PC-9 (cell line): Measurements from ENCODE around the gene POLD4. TPM values are rescaled to one million over a fixed set of nuclear protein-coding genes. Genes with fewer than 3 reads are reported as not detected.
A peak's percentile ranks its signal among the peaks of the same experiment; 100 is the strongest.

Source experiments
- BruUV-seq: library from RNA; stranded (reverse); fragments of 400-500 nt; replicated peaks from 2 replicates; lab custom pipeline; 2021; lab: Mats Ljungman, UMichigan
- CTCF ChIA-PET: fragments of 300-600 bp; sonication (Branson Sonifier 250); formaldehyde crosslinking; loops from one replicate; lab custom pipeline; 2022; ENCODE audit warnings: antibody characterized with exemption; lab: Charles Lee
- POLR2A ChIA-PET: fragments of 300-600 bp; sonication (Branson Sonifier 250); formaldehyde crosslinking; loops from one replicate; lab custom pipeline; 2022; ENCODE audit warnings: antibody characterized with exemption; ENCODE audit not compliant: unreplicated experiment; lab: Charles Lee
- DNase-seq, 2 experiments: peaks; one replicate each; pipeline versions ENCODE4 v3.0.0 to v3.0.0-alpha.2; 2015 to 2022; ENCODE audit warnings: mixed read lengths in 1 of 2
- H2AFZ ChIP-seq: fragments of 200-600 bp; sonication (generic); 2 replicates; pipeline ENCODE4 v1.8.1; 2017; ENCODE audit warnings: antibody characterized with exemption
- H3F3A ChIP-seq: fragments of 200-600 bp; sonication (generic); 2 replicates; pipeline ENCODE4 v1.8.1; 2017; ENCODE audit warnings: antibody characterized with exemption, mild to moderate bottlenecking, low read depth; ENCODE audit not compliant: insufficient read depth
- H3K27ac ChIP-seq: fragments of 200-600 bp; sonication (generic); 2 replicates; pipeline ENCODE4 v1.6.1; 2016; ENCODE audit warnings: mixed run types
- H3K27me3 ChIP-seq: fragments of 200-600 bp; sonication (generic); 2 replicates; pipeline ENCODE4 v1.6.1; 2016; ENCODE audit warnings: low read depth, mixed run types; ENCODE audit not compliant: insufficient read depth
- H3K36me3 ChIP-seq: fragments of 200-600 bp; sonication (generic); 2 replicates; pipeline ENCODE4 v1.6.1; 2016; ENCODE audit warnings: low read depth, mixed run types
- H3K4me1 ChIP-seq: fragments of 200-600 bp; sonication (generic); replicated peaks from 2 replicates; pipeline ENCODE4 v1.6.1; 2016; ENCODE audit warnings: mixed run types; ENCODE audit not compliant: insufficient read depth
- H3K4me2 ChIP-seq: fragments of 200-600 bp; sonication (generic); 2 replicates; pipeline ENCODE4 v1.6.1; 2017; ENCODE audit warnings: mixed run types
- H3K4me3 ChIP-seq: fragments of 200-600 bp; sonication (generic); 2 replicates; pipeline ENCODE4 v1.6.1; 2016; ENCODE audit warnings: mixed run types
- H3K79me2 ChIP-seq: fragments of 200-600 bp; sonication (generic); 2 replicates; pipeline ENCODE4 v1.6.1; 2017; ENCODE audit warnings: low read depth, mixed run types
- H3K9me2 ChIP-seq: fragments of 200-600 bp; sonication (generic); 2 replicates; pipeline ENCODE4 v1.8.1; 2017; ENCODE audit warnings: mild to moderate bottlenecking; ENCODE audit not compliant: insufficient read depth
- H3K9me3 ChIP-seq: fragments of 200-600 bp; sonication (generic); 2 replicates; pipeline ENCODE4 v1.8.1; 2016; ENCODE audit warnings: low read depth; ENCODE audit not compliant: insufficient read depth
- H4K20me1 ChIP-seq: fragments of 200-600 bp; sonication (generic); 2 replicates; pipeline ENCODE4 v1.8.1; 2017; ENCODE audit not compliant: insufficient read depth
- CTCF ChIP-seq: fragments of 200-600 bp; sonication (generic); conservative IDR thresholded peaks from 2 replicates; pipeline ENCODE4 v1.6.1; 2017; ENCODE audit warnings: mixed run types, antibody characterized with exemption, mild to moderate bottlenecking, moderate library complexity
- EZH2 ChIP-seq: fragments of 200-600 bp; sonication (generic); IDR thresholded peaks from 2 replicates; pipeline ENCODE4 v1.8.0; 2017; ENCODE audit warnings: antibody characterized with exemption, low read depth
- intact Hi-C: fragments of 100-400 bp; cut with micrococcal nuclease; formaldehyde crosslinking; loops from one replicate; pipeline ENCODE4 v1.10.0; 2022; ENCODE audit not compliant: unreplicated experiment
- total RNA-seq: library from RNA; stranded (reverse); gene quantifications from 2 replicates; pipeline ENCODE4 v1.2.3, GENCODE V29; 2021

POLD4 gene
- total RNA-seq, 1 experiment from 2014 or later, result 67.1 TPM

- H3K4me1 ChIP-seq, result peaks cover 61% of the 10 kb centered on the region
- BruUV-seq, result no TSS peak
- peaks cover 25% of the 10 kb centered on the region for H3K79me2 ChIP-seq
- no peak overlapping the region for H2AFZ ChIP-seq
- TF ChIP-seq EZH2, result no peak
- no peak for TF ChIP-seq CTCF
- DNase-seq, result no peak
- CTCF ChIA-PET, result interaction anchor here (0.6 kb wide), 1 partner anchor 68 kb away, joined by 10 read pairs; no protein-coding TSS in a partner anchor
- H3K36me3 ChIP-seq, result no peaks in the 10 kb centered on the region
- POLR2A ChIA-PET, result interaction anchor here (0.6 kb wide), 2 partner anchors 148 to 1248 kb away, joined by 3 to 4 read pairs; no protein-coding TSS in a partner anchor
- intact Hi-C loops, result loop anchor here (5.0 to 10.0 kb wide), 3 partner anchors 361 to 908 kb away; partner anchors contain the start of gene PC
- no peaks in the 10 kb centered on the region for H3K9me3 ChIP-seq
- no peak overlapping the region for H3K27ac ChIP-seq
- H3K9me2 ChIP-seq, result no peaks in the 10 kb centered on the region
- H3K27me3 ChIP-seq, result no peaks in the 10 kb centered on the region
- no peak overlapping the region for H3K4me2 ChIP-seq
- H3K4me3 ChIP-seq, result no peak overlapping the region
- no peaks in the 10 kb centered on the region for H4K20me1 ChIP-seq
- H3F3A ChIP-seq, result peaks cover 51% of the 10 kb centered on the region
Measured at GRCh38 chr11:67315325-67315909, 37.9 kb downstream of the POLD4 start.

DNA sequence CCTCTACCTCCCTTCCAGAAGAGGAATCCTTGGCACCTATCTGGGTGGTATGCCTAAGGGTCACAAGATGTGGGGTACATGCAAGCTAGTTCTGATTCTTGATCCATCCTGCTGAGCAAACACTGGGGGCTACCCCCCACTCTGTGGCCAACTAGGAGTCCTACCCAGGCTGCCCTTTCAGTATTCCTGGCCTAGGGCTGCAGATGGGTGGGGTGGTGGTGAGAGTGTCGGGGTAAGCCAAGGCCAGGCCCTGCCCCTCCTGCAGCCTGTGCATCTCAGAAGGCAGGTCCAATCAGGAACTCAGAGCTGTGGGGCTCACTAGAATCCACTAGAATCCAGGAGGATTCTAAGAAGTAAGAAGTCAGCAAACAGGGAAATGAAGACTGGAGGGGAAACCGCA lies 39.1 kb downstream of the POLD4 start:
- Histone ChIP-seq H3K9me3 (no peaks in the 10 kb centered on the region), H4K20me1 (no peaks in the 10 kb centered on the region), H3K27me3 (no peaks in the 10 kb centered on the region), H3K4me3 (no peak overlapping the region), H3K27ac (no peak overlapping the region), H3K9me2 (no peaks in the 10 kb centered on the region), H3K4me2 (no peak overlapping the region), H3F3A (peaks cover 61% of the 10 kb centered on the region), H2AFZ (no peak overlapping the region), H3K36me3 (0 out of 2 replicates have a peak, but pooled peaks cover 5% of the 10 kb centered on the region), H3K4me1 (peaks cover 65% of the 10 kb centered on the region), H3K79me2 (peaks cover 13% of the 10 kb centered on the region)
- POLR2A ChIA-PET, result no interaction called here
- intact Hi-C loops, result loop anchor here (10.0 kb wide), 1 partner anchor 359 kb away; the partner anchor contains the start of gene PC
- BruUV-seq, result no TSS peak
- CTCF ChIA-PET, result interaction anchor here (0.8 kb wide), 1 partner anchor 52 kb away, joined by 4 read pairs; no protein-coding TSS in a partner anchor
- TF ChIP-seq EZH2 (no peak), CTCF (no peak)
- DNase-seq, result no peak

DNA sequence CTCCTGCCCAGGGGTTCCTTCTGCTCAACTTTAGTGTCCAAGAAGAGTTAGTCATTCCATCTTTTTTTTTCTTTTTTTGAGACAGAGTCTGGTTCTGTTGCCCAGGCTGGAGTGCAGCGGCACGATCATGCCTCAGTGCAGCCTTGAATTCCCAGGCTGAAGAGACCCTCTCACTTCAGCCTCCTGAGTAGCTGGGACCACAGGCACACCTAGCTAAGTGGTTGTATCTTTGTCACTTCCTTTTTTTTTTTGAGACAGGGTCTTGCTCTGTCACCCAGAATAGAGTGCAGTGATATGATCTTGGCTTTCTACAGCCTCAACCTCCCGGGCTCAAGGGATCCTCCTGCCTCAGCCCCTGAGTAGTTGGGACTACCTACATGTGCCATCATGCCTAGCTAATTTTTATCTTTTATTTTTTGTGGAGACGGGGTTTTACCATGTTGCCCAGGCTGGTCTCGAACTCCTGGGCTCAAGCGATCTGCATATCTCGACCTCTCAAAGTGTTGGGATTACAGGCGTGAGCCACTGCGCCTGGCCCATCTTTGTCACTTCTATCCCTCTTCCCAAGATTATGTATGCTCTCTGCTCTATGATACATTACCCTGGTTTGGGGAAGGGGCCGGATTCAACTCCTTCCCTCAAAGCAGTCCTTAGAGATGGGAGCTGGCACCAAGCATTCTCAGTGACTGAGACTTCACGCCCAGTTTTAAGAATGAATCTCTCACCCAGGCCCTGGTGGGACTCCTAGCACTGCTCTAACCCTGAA lies 40.0 kb downstream of the POLD4 start:
- Histone ChIP-seq H2AFZ (peak overlapping the region; percentile 18; the same call in 1 of the 2 replicates), H3K9me3 (no peaks in the 10 kb centered on the region), H4K20me1 (no peaks in the 10 kb centered on the region), H3K27me3 (no peaks in the 10 kb centered on the region), H3K4me2 (peak overlapping the region; percentile 78), H3K4me1 (peaks cover 56% of the 10 kb centered on the region), H3F3A (peaks cover 68% of the 10 kb centered on the region), H3K36me3 (0 out of 2 replicates have a peak, but pooled peaks cover 5% of the 10 kb centered on the region), H3K9me2 (no peaks in the 10 kb centered on the region), H3K79me2 (peaks cover 4% of the 10 kb centered on the region), H3K27ac (peak overlapping the region; percentile 87), H3K4me3 (peak overlapping the region; percentile 23; the same call in 1 of the 2 replicates)
- ChIA-PET CTCF (no interaction called here), POLR2A (interaction anchor here (0.5 to 0.6 kb wide), 3 partner anchors 355 to 597 kb away, joined by 3 to 7 read pairs (median 3); no protein-coding TSS in a partner anchor)
- intact Hi-C loops, result loop anchor here (2.0 to 10.0 kb wide), 5 partner anchors 25 to 359 kb away; partner anchors contain the start of genes ANKRD13D and PC
- TF ChIP-seq EZH2, result no peak
- TF ChIP-seq CTCF, result no peak
- TSS peak; percentile 52 for BruUV-seq
- DNase-seq, result no peak
